GM23338 (cell line): Measurements from ENCODE around the gene TEDC2. TPM values are rescaled to one million over a fixed set of nuclear protein-coding genes. Genes with fewer than 3 reads are reported as not detected.

Experiments used
- ATAC-seq: fragments of 200-7000 bp; cut with Tn5 transposase; 3 replicates; pipeline ENCODE4 v1.9.1; 2020
- DNase-seq: peaks from one replicate; pipeline ENCODE4 v3.0.0-alpha.2; 2015; ENCODE audit warnings: low spot score
- H2AFZ ChIP-seq: fragments of 200-600 bp; sonication (generic); 2 replicates; pipeline ENCODE4 v1.8.0; 2016; ENCODE audit warnings: antibody characterized with exemption, mild to moderate bottlenecking, moderate library complexity
- H3F3A ChIP-seq: fragments of 200-600 bp; sonication (generic); replicated peaks from 2 replicates; pipeline ENCODE4 v1.8.0; 2017; ENCODE audit warnings: antibody characterized with exemption, mixed run types, low read depth
- H3K27ac ChIP-seq: fragments of 200-600 bp; sonication (generic); 2 replicates; pipeline ENCODE4 v1.6.1; 2016; ENCODE audit warnings: low read depth
- H3K27me3 ChIP-seq: fragments of 200-600 bp; sonication (generic); 2 replicates; pipeline ENCODE4 v1.8.0; 2016; ENCODE audit warnings: mild to moderate bottlenecking, mixed run types, moderate library complexity; ENCODE audit not compliant: insufficient read depth
- H3K36me3 ChIP-seq: fragments of 200-600 bp; sonication (generic); 2 replicates; pipeline ENCODE4 v1.8.0; 2016; ENCODE audit warnings: mild to moderate bottlenecking; ENCODE audit not compliant: insufficient read depth
- H3K4me1 ChIP-seq: fragments of 200-600 bp; sonication (generic); 2 replicates; pipeline ENCODE4 v1.8.0; 2016; ENCODE audit warnings: mild to moderate bottlenecking, moderate library complexity; ENCODE audit not compliant: insufficient read depth
- H3K4me2 ChIP-seq: fragments of 200-600 bp; sonication (generic); 2 replicates; pipeline ENCODE4 v1.7.1; 2017; ENCODE audit warnings: mixed run types
- H3K4me3 ChIP-seq: fragments of 200-600 bp; sonication (generic); 2 replicates; pipeline ENCODE4 v1.6.1; 2016; ENCODE audit warnings: mixed run types
- H3K79me2 ChIP-seq: fragments of 200-600 bp; sonication (generic); replicated peaks from 2 replicates; pipeline ENCODE4 v1.8.0; 2017; ENCODE audit warnings: mild to moderate bottlenecking; ENCODE audit not compliant: insufficient read depth
- H3K9me2 ChIP-seq: fragments of 200-600 bp; sonication (generic); 2 replicates; pipeline ENCODE4 v1.8.0; 2017; ENCODE audit not compliant: insufficient read depth
- H4K20me1 ChIP-seq: fragments of 200-600 bp; sonication (generic); replicated peaks from 2 replicates; pipeline ENCODE4 v1.8.0; 2017; ENCODE audit warnings: mild to moderate bottlenecking; ENCODE audit not compliant: insufficient read depth
- H3K27ac Mint-ChIP-seq: 2 replicates; pipeline ENCODE4 v1.8.0; 2020; ENCODE audit warnings: inconsistent platforms, mild to moderate bottlenecking, moderate library complexity, mixed read lengths
- H3K27me3 Mint-ChIP-seq: 3 replicates; pipeline ENCODE4 v1.8.0; 2022; ENCODE audit warnings: low read depth, mild to moderate bottlenecking, moderate library complexity, mixed read lengths, inconsistent platforms; ENCODE audit not compliant: insufficient read depth, poor library complexity
- H3K36me3 Mint-ChIP-seq: 3 replicates; pipeline ENCODE4 v1.8.0; 2021; ENCODE audit warnings: low read depth, mild to moderate bottlenecking, inconsistent platforms, moderate library complexity, mixed read lengths
- H3K4me1 Mint-ChIP-seq: 3 replicates; pipeline ENCODE4 v1.8.0; 2020; ENCODE audit warnings: mild to moderate bottlenecking, inconsistent platforms, mixed read lengths
- H3K4me3 Mint-ChIP-seq: 3 replicates; pipeline ENCODE4 v1.8.0; 2021; ENCODE audit warnings: moderate library complexity, mild to moderate bottlenecking, inconsistent platforms, mixed read lengths
- H3K9me3 Mint-ChIP-seq: 3 replicates; pipeline ENCODE4 v1.8.0; 2020; ENCODE audit warnings: moderate library complexity, mild to moderate bottlenecking, inconsistent platforms, mixed read lengths
- CREB1 ChIP-seq: fragments of 250-450 bp; sonication (Bioruptor Pico); IDR thresholded peaks from 2 replicates; pipeline ENCODE4 v1.5.0; 2020; ENCODE audit warnings: low read depth, mild to moderate bottlenecking, moderate library complexity
- CTCF ChIP-seq, 2 experiments: fragments of 200-600 bp in 1 of 2; sonication (generic) in 1 of 2; conservative IDR thresholded peaks; 2 replicates each; pipeline versions ENCODE4 v1.5.1 to v1.6.1; 2016 to 2017; ENCODE audit warnings: antibody characterized with exemption in 2 of 2, low read depth in 2 of 2, mild to moderate bottlenecking in 2 of 2, moderate library complexity in 1 of 2
- ETS1 ChIP-seq: IDR thresholded peaks from 2 replicates; pipeline ENCODE4 v1.6.1; 2016; ENCODE audit warnings: antibody characterized with exemption
- EZH2 ChIP-seq: fragments of 200-600 bp; sonication (generic); IDR thresholded peaks from one replicate; pipeline ENCODE4 v1.8.0; 2017; ENCODE audit warnings: antibody characterized with exemption, mild to moderate bottlenecking, low read depth; ENCODE audit not compliant: unreplicated experiment
- EZH2phosphoT487 ChIP-seq: fragments of 200-600 bp; sonication (generic); IDR thresholded peaks from one replicate; pipeline ENCODE4 v1.8.1; 2018; ENCODE audit warnings: antibody characterized with exemption; ENCODE audit not compliant: unreplicated experiment
- JUNB ChIP-seq: IDR thresholded peaks from one replicate; pipeline ENCODE4 v1.6.1; 2016; ENCODE audit warnings: antibody characterized with exemption; ENCODE audit not compliant: unreplicated experiment
- NANOG ChIP-seq: IDR thresholded peaks from 2 replicates; pipeline ENCODE4 v1.6.1; 2016; ENCODE audit warnings: antibody characterized with exemption, borderline replicate concordance
- POLR2AphosphoS5 ChIP-seq: IDR thresholded peaks from 2 replicates; pipeline ENCODE4 v1.6.1; 2016; ENCODE audit warnings: antibody characterized with exemption, low read depth
- STAT1 ChIP-seq: IDR thresholded peaks from one replicate; pipeline ENCODE4 v1.6.1; 2016; ENCODE audit warnings: antibody characterized with exemption; ENCODE audit not compliant: unreplicated experiment
- ZNF114 ChIP-seq: fragments of 250-450 bp; sonication (Bioruptor Pico); IDR thresholded peaks from 2 replicates; pipeline ENCODE4 v1.5.0; 2020; ENCODE audit warnings: mild to moderate bottlenecking, moderate library complexity
- ZNF331 ChIP-seq: fragments of 250-450 bp; sonication (Bioruptor Pico); IDR thresholded peaks from 2 replicates; pipeline ENCODE4 v1.5.0; 2020; ENCODE audit warnings: low read depth, mild to moderate bottlenecking, moderate library complexity
- polyA plus RNA-seq: library from polyadenylated mRNA; unstranded; fragments of >200 nt; fragmentation: Nextera tagmentation; extraction: Ambion mirVana; gene quantifications from 2 replicates; pipeline ENCODE4 v1.2.1, GENCODE V29; 2016
- total RNA-seq: library from RNA; depleted of rRNA; stranded (reverse); fragments of >200 nt; shearing (Covaris generic); gene quantifications from 2 replicates; pipeline ENCODE4 v1.2.3, GENCODE V29; 2014
- TF ChIP-seq, protein P1 (sequence below): IDR thresholded peaks from one replicate; pipeline ENCODE4 v1.6.1; 2018; ENCODE audit warnings: antibody characterized with exemption; ENCODE audit not compliant: unreplicated experiment

The TEDC2 gene
- total and polyA plus RNA-seq, 2 experiments from 2014 or later: 50.6 to 98.9 TPM

GRCh38 chr16:2451851-2452320, 8.0 kb upstream of the TEDC2 start:
- H3K27ac ChIP-seq: no peak overlapping the region
- H3K4me3 ChIP-seq: no peak overlapping the region
- H3K9me2 ChIP-seq: no peaks in the 10 kb centered on the region
- H3F3A ChIP-seq: 0 out of 2 replicates have a peak, but pooled peaks cover 8% of the 10 kb centered on the region
- H4K20me1 ChIP-seq: no peaks in the 10 kb centered on the region; the same call in 1 of the 2 replicates
- H2AFZ ChIP-seq: no peak overlapping the region
- no peak overlapping the region for H3K4me3 Mint-ChIP-seq
- no peaks in the 10 kb centered on the region for H3K79me2 ChIP-seq
- no peaks in the 10 kb centered on the region for H3K9me3 Mint-ChIP-seq
- peaks cover 14% of the 10 kb centered on the region; the same call in 1 of the 2 replicates for H3K36me3 ChIP-seq
- no peak overlapping the region for H3K4me2 ChIP-seq
- DNase-seq (no peak), ATAC-seq (no peak)
- H3K36me3 Mint-ChIP-seq: peaks cover 68% of the 10 kb centered on the region
- no peaks in the 10 kb centered on the region for H3K4me1 Mint-ChIP-seq
- TF ChIP-seq CREB1 (CRISPR knock-in tag): no peak
- no peak for TF ChIP-seq NANOG
- no peak for TF ChIP-seq EZH2phosphoT487
- TF ChIP-seq STAT1: no peak
- no peak for TF ChIP-seq ETS1
- TF ChIP-seq, protein P1, sequence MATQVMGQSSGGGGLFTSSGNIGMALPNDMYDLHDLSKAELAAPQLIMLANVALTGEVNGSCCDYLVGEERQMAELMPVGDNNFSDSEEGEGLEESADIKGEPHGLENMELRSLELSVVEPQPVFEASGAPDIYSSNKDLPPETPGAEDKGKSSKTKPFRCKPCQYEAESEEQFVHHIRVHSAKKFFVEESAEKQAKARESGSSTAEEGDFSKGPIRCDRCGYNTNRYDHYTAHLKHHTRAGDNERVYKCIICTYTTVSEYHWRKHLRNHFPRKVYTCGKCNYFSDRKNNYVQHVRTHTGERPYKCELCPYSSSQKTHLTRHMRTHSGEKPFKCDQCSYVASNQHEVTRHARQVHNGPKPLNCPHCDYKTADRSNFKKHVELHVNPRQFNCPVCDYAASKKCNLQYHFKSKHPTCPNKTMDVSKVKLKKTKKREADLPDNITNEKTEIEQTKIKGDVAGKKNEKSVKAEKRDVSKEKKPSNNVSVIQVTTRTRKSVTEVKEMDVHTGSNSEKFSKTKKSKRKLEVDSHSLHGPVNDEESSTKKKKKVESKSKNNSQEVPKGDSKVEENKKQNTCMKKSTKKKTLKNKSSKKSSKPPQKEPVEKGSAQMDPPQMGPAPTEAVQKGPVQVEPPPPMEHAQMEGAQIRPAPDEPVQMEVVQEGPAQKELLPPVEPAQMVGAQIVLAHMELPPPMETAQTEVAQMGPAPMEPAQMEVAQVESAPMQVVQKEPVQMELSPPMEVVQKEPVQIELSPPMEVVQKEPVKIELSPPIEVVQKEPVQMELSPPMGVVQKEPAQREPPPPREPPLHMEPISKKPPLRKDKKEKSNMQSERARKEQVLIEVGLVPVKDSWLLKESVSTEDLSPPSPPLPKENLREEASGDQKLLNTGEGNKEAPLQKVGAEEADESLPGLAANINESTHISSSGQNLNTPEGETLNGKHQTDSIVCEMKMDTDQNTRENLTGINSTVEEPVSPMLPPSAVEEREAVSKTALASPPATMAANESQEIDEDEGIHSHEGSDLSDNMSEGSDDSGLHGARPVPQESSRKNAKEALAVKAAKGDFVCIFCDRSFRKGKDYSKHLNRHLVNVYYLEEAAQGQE: no peak
- TF ChIP-seq EZH2: no peak
- TF ChIP-seq POLR2AphosphoS5: no peak
- TF ChIP-seq JUNB: no peak
- TF ChIP-seq ZNF114 (CRISPR knock-in tag): no peak
- H3K27me3 ChIP-seq: no peaks in the 10 kb centered on the region
- no peak overlapping the region for H3K27ac Mint-ChIP-seq
- no peaks in the 10 kb centered on the region for H3K4me1 ChIP-seq
- H3K27me3 Mint-ChIP-seq: peaks cover 17% of the 10 kb centered on the region

DNA sequence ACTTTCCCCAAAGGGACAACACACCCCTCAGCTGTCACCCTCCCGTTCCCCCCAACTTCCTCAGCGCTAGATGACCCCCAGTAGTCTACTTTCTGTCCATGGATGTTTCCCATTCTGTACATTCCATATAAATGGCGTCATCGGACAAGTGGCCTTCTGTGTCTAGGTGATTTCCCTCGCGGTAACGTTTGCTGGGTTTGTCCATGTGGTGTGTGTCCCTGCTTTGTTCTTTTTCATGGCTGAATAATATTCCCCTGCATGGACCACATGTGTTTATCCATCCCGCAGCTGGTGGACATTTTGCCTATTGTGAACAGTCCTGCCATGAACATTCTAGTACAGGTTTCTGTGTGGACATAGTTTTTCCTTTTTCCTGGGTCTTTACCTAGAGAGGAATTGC, 7.3 kb upstream of the TEDC2 start:
- Mint-ChIP-seq H3K9me3 (no peaks in the 10 kb centered on the region), H3K4me1 (peaks cover 1% of the 10 kb centered on the region; the same call in 1 of the 3 replicates), H3K4me3 (no peak overlapping the region), H3K27ac (no peak overlapping the region), H3K36me3 (peaks cover 72% of the 10 kb centered on the region), H3K27me3 (peaks cover 17% of the 10 kb centered on the region)
- Histone ChIP-seq H4K20me1 (peaks cover 1% of the 10 kb centered on the region; the same call in 1 of the 2 replicates), H3K27me3 (no peaks in the 10 kb centered on the region), H3K36me3 (peaks cover 7% of the 10 kb centered on the region; the same call in 1 of the 2 replicates), H3K9me2 (no peaks in the 10 kb centered on the region), H3K4me2 (no peak overlapping the region), H3K79me2 (no peaks in the 10 kb centered on the region), H3F3A (peaks cover 11% of the 10 kb centered on the region; the same call in 1 of the 2 replicates), H3K4me3 (no peak overlapping the region), H2AFZ (no peak overlapping the region), H3K4me1 (no peaks in the 10 kb centered on the region), H3K27ac (no peak overlapping the region)
- no peak for ATAC-seq
- TF ChIP-seq EZH2phosphoT487 (no peak), ZNF331 (CRISPR knock-in tag) (no peak), STAT1 (no peak), JUNB (no peak), CTCF (conservative IDR thresholded peaks at IDR 0.05; ENCODE audit: low read depth in 2 of 2) (no peak), NANOG (no peak), ETS1 (no peak)
- DNase-seq: no peak
